ENCODE measurements around the gene ZNF221. TPM values are rescaled to one million over a fixed set of nuclear protein-coding genes. Genes with fewer than 3 reads are reported as not detected.
"Not testable (repeated sequence)": the region's sequence is repeated elsewhere in the genome, so short reads cannot be mapped to it uniquely, and the experiment has no call there.

Gene ZNF221
- polyA plus RNA-seq, 12 donors: 2.3 to 4.7 (median 3.7) TPM; not detected in 2

DNA sequence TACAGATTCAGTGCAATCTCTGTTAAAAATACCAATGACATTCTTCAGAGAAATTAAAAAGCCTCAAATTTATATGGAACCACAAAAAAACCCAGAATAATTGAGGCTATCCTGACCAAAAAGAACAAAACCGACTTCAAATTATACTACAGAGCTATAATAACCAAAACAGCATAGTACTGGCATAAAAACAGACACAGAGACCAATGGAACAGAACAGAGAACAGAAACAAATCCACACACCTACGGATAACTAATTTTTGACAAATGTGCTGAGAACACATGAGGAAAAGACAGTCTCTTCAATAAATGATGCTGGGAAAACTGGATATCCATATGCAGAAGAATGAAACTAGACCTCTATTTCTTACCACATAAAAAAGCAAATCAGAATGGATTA lies 1.2 kb upstream of the ZNF221 start:
- not testable (repeated sequence) for DNase-seq

DNA sequence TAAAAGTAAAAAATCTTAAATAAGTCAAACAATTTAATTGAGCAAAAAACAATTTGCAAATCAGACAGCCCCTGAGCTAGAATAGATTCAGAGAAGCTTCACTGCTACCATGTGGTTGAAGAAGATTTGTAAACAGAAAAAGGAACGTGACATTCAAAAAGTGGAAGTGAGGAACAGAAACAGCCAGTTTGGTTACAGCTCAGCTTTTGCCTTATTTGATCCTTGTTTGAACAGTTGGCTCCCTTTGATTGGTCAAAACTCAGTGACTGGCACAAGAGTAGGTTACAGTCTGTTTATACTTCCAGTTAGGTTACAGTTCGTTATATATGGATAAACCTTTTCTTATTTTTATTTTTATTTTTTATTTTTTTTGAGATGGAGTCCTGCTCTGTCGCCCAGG lies 5.8 kb downstream of the ZNF221 start:
- no peak for DNase-seq

DNA sequence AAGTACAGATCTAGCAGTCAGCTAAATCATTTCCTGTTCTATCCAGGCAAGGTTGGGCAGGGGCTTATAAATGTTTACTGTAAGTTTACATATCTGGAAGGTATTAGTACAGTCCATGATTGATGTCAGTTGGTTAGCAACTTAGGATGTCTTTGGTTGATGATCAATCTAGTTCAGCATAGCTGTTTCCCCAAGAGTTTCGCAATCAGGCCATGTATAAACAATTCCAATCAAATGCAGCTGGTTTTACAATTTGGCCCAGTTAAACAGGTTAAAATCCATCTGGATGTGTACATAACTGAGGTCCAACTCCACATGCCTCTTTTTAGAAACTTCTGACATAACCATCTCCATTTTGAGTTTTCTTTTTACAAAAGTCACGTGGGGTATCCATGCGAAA lies 6.9 kb downstream of the ZNF221 start:
- DNase-seq: no peak

DNA sequence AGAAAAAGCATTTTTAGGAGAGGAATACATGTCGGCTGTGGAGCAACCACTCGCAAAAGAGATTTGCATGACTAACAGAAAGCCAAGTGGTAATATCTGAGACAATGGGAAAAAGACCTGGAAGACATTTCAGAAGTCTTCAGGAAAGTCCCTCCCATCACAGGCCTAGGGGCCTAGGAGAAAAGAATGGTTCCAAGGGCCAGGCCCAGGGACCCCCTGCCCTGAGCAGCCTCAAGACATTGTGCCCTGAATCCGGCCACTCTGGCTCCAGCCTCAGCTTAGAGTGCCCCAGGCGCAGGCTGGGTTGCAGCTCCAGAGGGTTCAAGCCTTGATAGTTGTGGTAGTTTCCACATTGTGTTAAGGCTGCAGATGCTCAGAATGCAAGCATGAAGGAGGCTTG lies 9.4 kb downstream of the ZNF221 start:
- DNase-seq: no peak

DNA sequence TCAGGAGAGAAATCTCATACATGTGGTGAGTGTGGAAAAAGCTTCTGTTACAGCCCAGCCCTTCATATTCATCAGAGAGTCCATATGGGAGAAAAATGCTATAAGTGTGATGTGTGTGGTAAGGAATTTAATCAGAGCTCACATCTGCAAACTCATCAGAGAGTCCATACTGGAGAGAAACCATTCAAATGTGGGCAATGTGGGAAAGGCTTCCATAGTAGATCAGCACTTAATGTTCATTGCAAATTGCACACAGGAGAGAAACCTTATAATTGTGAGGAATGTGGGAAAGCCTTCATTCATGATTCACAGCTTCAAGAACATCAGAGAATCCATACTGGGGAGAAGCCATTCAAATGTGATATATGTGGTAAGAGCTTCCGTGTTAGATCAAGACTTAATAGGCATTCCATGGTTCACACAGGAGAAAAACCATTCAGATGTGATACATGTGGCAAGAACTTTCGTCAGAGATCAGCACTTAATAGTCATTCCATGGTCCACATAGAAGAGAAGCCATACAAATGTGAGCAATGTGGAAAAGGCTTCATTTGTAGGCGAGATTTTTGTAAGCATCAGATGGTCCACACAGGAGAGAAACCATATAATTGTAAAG lies 15.2 kb downstream of the ZNF221 start:
- DNase-seq: no peak

DNA sequence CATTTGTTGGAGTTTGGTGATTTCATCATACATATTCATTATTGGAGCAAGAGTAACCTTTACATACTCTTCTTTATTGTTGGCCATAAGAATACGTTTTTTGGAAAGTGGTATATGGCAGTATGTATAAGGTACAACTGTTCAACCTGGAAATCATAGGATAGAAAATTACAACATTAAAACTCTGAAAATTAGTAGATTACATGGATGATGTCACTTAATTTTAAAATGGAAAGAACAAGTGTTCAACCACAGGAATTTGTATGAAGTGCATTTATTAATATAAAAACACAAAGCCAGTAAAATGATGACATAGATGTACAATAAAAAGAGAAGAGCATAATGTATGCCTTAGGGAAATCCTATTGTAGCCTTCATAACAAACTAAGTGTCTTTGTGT lies 25.7 kb downstream of the ZNF221 start:
- no peak for DNase-seq

DNA sequence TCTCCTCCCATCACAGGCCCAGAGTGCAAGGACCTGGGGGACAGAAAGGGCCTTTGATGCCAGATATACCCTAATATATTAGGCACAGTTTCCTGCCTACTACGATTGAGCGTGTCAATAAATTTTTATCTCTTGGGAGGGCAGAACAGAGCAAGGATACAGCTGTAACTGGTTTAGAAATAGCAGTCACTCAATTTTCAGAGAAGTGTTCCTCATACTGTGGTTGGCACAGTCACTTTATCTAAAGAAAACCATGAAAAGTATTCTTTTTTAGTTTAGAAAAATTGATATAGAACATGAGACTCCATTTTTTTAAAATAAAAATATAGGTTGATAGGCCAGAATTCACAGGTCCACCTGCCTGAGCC lies 32.5 kb downstream of the ZNF221 start:
- no peak for DNase-seq

DNA sequence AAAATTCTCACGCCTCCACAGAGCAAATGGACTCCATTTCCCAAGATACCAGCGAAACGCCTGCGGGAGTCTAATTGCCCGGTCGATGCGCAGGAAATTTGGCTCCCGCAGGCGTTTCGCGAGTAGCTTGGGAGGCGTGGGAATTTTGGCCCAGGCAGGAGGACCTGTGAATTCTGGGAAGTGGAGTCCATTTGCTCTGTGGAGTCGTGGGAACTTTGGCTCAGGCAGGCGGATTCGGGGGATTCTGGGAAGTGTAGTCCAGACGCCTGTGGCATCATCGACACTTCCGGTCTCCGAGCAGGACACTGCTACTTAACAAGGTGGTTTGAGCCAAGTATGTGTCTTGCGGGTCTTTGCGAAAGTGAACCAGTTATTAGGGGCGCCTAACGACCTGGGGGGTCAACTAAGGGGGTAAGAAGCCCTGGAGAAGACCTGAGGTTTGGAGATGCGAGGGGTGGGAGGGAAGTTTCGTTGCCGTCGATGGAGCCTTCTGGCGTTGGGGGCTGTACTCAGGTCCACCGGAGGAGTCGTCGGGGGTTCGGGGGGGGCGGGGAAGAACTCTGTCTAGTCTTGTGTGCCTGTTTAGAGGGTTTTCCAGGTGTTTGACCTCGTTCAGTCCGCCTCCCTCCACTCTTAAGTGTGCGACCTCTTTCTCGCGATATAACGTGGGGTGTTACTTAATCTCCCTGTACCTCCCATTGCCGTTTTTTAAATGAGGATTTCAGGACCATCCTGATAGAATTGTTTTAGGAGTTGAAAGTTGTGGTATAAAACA lies 33.1 kb downstream of the ZNF221 start, which contains the start of gene ZNF155:
Gene ZNF155 (plus strand): TSS at position 277 of the 775 bp plus-strand sequence. CDS start 4,356 bp downstream, outside the sequence.
- peak; percentile 96 for DNase-seq

DNA sequence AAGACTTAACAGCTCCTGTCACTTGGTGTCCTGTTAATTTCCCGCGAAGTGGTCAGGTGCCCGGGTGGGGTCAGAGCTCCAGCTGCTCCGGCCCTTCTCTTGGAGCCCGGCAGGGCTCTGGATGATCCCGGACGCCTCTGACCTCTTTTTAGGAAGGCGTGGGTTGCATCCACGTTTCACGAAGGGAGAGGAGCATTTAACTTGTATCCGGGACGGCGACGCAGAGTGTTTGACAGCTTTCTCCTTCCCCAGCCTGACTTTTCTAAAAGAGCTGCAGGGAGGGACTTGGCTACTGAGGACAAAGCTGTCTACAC lies 33.6 kb downstream of the ZNF221 start:
- DNase-seq: no peak

DNA sequence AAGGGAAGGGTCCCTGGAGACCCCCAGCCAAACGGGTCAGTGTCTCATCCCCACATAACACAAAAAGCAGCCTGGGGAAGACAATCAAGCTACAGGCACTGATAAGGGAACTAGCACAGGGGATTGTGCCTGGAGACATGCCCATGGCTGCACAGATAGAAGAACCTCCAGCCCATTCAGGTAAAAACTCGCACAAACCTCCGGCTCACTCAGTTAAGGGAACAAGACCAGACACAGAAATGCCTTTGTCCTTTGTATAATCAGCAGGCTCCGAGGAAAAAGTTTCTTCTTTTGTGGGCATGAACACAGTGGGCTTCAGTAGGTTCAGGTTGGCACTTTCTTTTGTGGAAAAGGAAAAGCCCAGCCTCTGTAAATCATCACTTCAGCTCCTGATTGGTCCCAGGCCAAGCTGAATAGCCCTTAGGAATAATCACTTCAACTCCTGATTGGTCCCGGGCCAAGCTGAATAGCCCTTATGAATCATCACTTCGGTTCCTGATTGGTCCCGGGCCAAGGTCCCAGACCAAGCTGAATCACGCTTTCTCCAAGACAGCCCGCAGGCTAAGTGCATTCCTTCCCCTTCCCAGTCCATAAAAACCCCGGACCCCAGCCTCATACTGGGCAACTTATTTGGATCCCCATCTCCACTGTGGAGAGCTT lies 46.7 kb downstream of the ZNF221 start:
- DNase-seq: no peak

DNA sequence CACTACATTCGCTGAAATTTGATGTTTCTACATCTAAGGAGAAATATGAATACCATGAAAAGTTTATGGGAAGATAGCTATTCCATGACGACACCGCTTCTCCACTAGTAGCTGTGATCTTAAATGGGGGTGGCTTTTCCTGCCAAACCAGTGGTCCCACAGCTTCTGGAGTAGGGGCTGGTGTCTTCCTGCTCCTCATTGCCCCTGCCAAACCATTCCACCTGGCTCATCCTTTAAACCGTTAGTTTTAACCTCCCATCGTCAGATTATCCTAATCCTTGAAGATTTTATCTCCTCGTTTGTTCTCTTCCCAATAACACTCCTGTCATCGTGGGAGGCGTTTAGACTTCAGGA lies 51.2 kb downstream of the ZNF221 start:
- no peak for DNase-seq

DNA sequence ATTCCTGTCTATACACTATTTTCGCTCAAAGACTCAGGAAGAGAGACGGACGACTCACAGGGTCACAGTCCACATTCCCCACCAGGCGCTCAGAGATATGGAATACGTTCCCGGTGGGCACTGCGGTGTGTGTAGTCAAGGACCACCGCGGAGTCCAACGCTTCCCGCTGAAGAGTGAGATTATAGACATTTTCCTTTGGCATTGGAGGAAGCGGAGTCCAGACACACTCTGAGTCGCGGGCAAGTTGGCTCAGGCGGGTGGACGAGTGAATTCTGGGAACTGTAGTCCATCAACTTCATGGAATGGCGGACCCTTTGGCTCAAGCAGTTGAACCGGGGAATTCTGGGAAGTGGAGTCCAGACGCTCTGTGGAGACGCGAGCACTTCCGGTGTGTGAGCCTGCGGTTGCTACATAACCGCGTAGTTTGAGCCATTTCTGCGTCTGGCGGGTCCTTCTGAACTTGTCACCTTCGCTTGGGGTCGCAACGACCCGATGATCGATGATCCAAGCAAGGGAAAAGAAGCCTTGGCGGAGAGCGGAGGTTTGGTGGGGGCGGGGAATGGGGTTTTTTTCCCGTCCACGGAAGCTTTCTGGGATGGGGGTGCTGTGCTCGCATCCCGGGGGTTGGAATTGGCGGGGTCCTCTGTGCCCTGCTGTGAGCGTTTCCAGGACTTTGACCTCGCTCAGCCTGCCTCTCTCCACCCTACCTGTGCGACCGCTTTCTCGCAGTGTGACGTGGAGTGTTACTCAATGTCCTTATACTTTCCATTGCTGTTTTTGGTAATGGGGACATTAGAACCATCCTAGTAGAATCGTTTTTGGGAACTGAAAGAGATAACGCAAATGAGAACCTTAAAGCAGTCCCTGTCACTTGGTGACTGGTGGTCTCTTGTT lies 51.8 kb downstream of the ZNF221 start, which contains the start of gene ZNF230:
Gene ZNF230 (plus strand): TSS at position 392 of the 895 bp plus-strand sequence. CDS start 4,122 bp downstream, outside the sequence.
- peak; percentile 96 for DNase-seq

DNA sequence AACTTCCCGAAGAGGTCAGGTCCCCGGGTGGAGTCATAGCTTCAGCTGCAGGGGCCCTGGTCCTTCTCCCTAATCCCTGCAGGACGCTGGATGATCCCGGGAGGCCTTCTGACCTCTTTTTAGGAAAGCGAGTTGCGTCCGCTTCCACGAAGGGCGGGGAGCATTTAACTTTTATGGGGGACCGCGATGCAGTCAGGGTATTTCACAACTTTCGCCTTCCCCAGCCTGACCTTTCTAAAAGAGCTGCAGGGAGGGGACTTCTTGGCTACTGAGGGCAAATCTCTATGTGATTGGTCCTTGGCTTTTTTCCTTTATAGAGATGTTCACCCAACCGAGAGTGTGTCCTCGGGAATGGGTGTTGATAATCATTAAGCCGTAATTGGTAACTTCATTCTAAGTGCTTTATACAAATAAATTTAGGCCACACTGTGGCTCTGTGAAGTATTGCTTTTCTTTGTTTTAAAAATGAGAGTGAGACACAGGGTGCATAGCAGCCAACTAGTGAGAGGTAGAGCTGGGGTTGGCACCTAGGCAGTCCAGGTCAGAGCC lies 52.5 kb downstream of the ZNF221 start:
- no peak for DNase-seq

DNA sequence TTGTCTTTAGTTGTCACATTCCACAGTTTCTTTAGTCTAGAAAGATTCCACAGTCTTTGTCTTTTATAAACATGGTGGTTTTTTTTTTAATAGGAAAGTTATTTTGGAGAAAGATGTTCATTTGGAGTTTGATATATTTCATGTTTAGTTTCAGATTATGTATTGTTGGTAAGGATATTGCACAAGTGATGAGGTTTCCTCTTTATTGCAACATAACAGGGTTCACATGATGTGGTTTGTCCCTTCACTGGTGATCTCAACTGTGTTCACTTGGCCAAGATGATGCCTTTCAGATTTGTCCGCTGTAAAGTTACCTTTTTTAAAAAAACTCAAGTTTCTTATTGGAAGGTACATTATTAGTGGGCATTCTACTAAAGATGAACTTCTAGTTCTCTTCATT lies 54.9 kb downstream of the ZNF221 start:
- DNase-seq: no peak

DNA sequence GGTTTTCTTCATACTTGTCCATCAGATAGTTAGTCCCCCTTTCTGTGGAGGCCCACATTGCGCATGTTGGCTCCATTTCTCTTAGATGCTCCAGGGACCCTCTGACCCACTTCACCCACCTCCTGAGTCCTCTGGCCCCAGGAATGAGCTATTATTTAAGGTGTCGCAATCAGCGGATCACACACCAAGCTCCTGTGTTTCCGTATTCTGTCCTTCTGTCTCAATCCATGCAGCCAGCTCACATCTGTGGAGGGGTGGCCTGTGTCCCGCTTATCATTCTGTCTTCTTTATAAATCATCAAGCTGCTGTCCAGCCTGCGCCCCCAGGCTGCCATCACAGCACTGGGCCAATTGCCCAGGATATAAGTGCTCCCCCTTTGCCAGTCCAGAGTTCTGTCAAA lies 56.4 kb downstream of the ZNF221 start:
- DNase-seq: no peak

DNA sequence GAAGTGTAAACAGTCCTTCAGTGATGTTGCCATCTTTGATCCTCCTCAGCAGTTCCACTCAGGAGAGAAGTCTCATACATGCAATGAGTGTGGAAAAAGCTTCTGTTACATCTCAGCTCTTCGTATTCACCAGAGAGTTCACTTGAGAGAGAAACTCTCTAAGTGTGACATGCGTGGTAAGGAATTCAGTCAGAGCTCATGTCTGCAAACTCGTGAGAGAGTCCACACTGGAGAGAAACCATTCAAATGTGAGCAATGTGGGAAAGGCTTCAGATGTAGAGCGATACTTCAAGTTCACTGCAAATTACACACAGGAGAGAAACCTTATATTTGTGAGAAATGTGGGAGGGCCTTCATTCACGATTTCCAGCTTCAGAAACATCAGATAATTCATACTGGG lies 59.4 kb downstream of the ZNF221 start:
- no peak for DNase-seq

Other genes with a start within 250 kb of the ZNF221 start
- under 1 TPM in 1 of 12 donors, not detected in 11; 0.13 TPM for gene IRGC, start 235.2 kb upstream of the ZNF221 start, polyA plus RNA-seq (ENCODE audit: insufficient read length in 12 of 12)
- gene SMG9, start 196.3 kb upstream of the ZNF221 start, polyA plus RNA-seq (ENCODE audit: insufficient read length in 12 of 12): 10 to 100 TPM in 11 of 12 donors, not detected in 1; 29.9 to 65.4 (median 33.6) TPM
- gene KCNN4, start 170.3 kb upstream of the ZNF221 start, polyA plus RNA-seq (ENCODE audit: insufficient read length in 12 of 12): 1 to 10 TPM in 2 of 12 donors, under 1 TPM in 8, not detected in 2; 0.29 to 2.0 (median 0.64) TPM
- gene LYPD5, start 148.8 kb upstream of the ZNF221 start, polyA plus RNA-seq (ENCODE audit: insufficient read length in 12 of 12): 1 to 10 TPM in 2 of 12 donors, under 1 TPM in 8, not detected in 2; 0.34 to 1.6 (median 0.60) TPM
- 10 to 100 TPM in 7 of 12 donors, 1 to 10 TPM in 4, not detected in 1; 5.6 to 18.5 (median 11.6) TPM for gene ZNF283, start 123.9 kb upstream of the ZNF221 start, polyA plus RNA-seq (ENCODE audit: insufficient read length in 12 of 12)
- 10 to 100 TPM in 3 of 12 donors, 1 to 10 TPM in 7, not detected in 2; 6.7 to 17.7 (median 8.5) TPM for gene ZNF404, start 67.3 kb upstream of the ZNF221 start, polyA plus RNA-seq (ENCODE audit: insufficient read length in 12 of 12)
- gene ZNF45, start 15.9 kb upstream of the ZNF221 start, polyA plus RNA-seq (ENCODE audit: insufficient read length in 12 of 12): 10 to 100 TPM in 10 of 12 donors, 1 to 10 TPM in 1, not detected in 1; 3.6 to 20.3 (median 15.1) TPM
- gene ZNF155, start 33.0 kb downstream of the ZNF221 start, polyA plus RNA-seq (ENCODE audit: insufficient read length in 12 of 12): 10 to 100 TPM in 2 of 12 donors, 1 to 10 TPM in 9, not detected in 1; 6.4 to 22.9 (median 8.9) TPM
- 1 to 10 TPM in 11 of 12 donors, not detected in 1; 2.1 to 5.3 (median 3.5) TPM for gene ZNF230, start 51.7 kb downstream of the ZNF221 start, polyA plus RNA-seq (ENCODE audit: insufficient read length in 12 of 12)
- 1 to 10 TPM in 10 of 12 donors, not detected in 2; 4.4 to 7.6 (median 6.1) TPM for gene ZNF222, start 74.2 kb downstream of the ZNF221 start, polyA plus RNA-seq (ENCODE audit: insufficient read length in 12 of 12)
- gene ZNF223, start 100.8 kb downstream of the ZNF221 start, polyA plus RNA-seq (ENCODE audit: insufficient read length in 12 of 12): 1 to 10 TPM in 10 of 12 donors, not detected in 2; 3.6 to 8.9 (median 5.6) TPM
- gene ZNF284, start 120.9 kb downstream of the ZNF221 start, polyA plus RNA-seq (ENCODE audit: insufficient read length in 12 of 12): 1 to 10 TPM in 11 of 12 donors, not detected in 1; 2.1 to 7.0 (median 3.3) TPM
- 10 to 100 TPM in 11 of 12 donors, not detected in 1; 11.1 to 32.4 (median 16.9) TPM for gene ZNF224, start 143.1 kb downstream of the ZNF221 start, polyA plus RNA-seq (ENCODE audit: insufficient read length in 12 of 12)
- 1 to 10 TPM in 11 of 12 donors, not detected in 1; 4.4 to 7.8 (median 5.8) TPM for gene ZNF225, start 162.2 kb downstream of the ZNF221 start, polyA plus RNA-seq (ENCODE audit: insufficient read length in 12 of 12)
- 10 to 100 TPM in 6 of 12 donors, 1 to 10 TPM in 5, not detected in 1; 7.3 to 15.9 (median 10.2) TPM for gene ZNF234, start 190.3 kb downstream of the ZNF221 start, polyA plus RNA-seq (ENCODE audit: insufficient read length in 12 of 12)
- 10 to 100 TPM in 10 of 12 donors, 1 to 10 TPM in 1, not detected in 1; 4.8 to 21.5 (median 14.3) TPM for gene ZNF226, start 213.9 kb downstream of the ZNF221 start, polyA plus RNA-seq (ENCODE audit: insufficient read length in 12 of 12)

Data from muscle of arm (tissue), 12 donors.